Fibroblast of pulmonary artery (primary cell): Measurements from ENCODE around the gene DHFR.

Experiments
- DNase-seq: peaks from one replicate; pipeline ENCODE4 v3.0.0-alpha.2; 2010; ENCODE audit warnings: low read depth
- H3K4me3 ChIP-seq: replicated peaks from 2 replicates; pipeline ENCODE4 v1.5.1; 2011; ENCODE audit warnings: low read depth, mild to moderate bottlenecking, control low read depth, low read length, moderate library complexity
- CTCF ChIP-seq: IDR thresholded peaks from 2 replicates; pipeline ENCODE4 v1.5.1; 2011; ENCODE audit warnings: mild to moderate bottlenecking, control low read depth, low read length, inconsistent platforms; ENCODE audit errors: missing control alignments

DHFR gene

GRCh38 chr5:80607832-80608231 is 47.0 kb downstream of the DHFR start:
- TF ChIP-seq CTCF = no peak
- H3K4me3 ChIP-seq = no peak overlapping the region
- DNase-seq = no peak

GRCh38 chr5:80607343-80607742 is 47.4 kb downstream of the DHFR start:
- no peak for TF ChIP-seq CTCF
- DNase-seq = no peak
- no peak overlapping the region for H3K4me3 ChIP-seq

GRCh38 chr5:80600943-80601693 is 53.7 kb downstream of the DHFR start:
- TF ChIP-seq CTCF = no peak
- no peak for DNase-seq
- H3K4me3 ChIP-seq = no peak overlapping the region

GRCh38 chr5:80597500-80597899 is 57.3 kb downstream of the DHFR start:
- no peak overlapping the region for H3K4me3 ChIP-seq
- DNase-seq = no peak
- no peak for TF ChIP-seq CTCF

- no peak for TF ChIP-seq CTCF
- DNase-seq = no peak
- no peak overlapping the region for H3K4me3 ChIP-seq
Observed at GRCh38 chr5:80594810-80595209, 60.0 kb downstream of the DHFR start.

GRCh38 chr5:80592761-80593160 is 62.0 kb downstream of the DHFR start:
- TF ChIP-seq CTCF = no peak
- no peak overlapping the region for H3K4me3 ChIP-seq
- DNase-seq = no peak

GRCh38 chr5:80592105-80592504 is 62.7 kb downstream of the DHFR start:
- H3K4me3 ChIP-seq = no peak overlapping the region
- no peak for DNase-seq
- no peak for TF ChIP-seq CTCF
